Measurements from ENCODE around the gene GPAM. TPM values are rescaled to one million over a fixed set of nuclear protein-coding genes. Genes with fewer than 3 reads are reported as not detected.

GPAM gene
- total RNA-seq, 1 experiment from 2014 or later: 12.2 TPM

DNA sequence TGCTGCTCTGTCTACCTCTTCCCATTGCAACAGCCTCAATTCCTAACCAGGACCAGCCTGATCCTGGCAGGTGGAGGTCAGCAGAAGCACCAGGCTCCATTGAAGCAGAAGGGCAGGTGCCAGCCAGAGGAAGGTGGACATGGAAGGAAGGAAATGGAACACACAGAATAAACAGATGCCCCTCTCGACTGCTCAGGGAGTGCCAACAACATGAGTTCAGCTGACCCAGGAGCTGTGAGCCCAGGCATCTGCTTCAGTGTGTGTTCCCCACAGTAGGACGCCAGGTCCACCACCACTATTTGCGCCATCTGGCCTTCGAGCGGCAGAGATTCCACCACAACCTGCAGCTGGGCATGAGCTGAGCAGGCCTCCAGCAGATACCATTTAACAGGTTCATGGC, 56.7 kb downstream of the GPAM start:
- DNase-seq (ENCODE audit: low spot score) (no peak), ATAC-seq (no peak)
- Mint-ChIP-seq H3K4me3 (no peak overlapping the region), H3K27me3 (ENCODE audit: low read depth) (no peaks in the 10 kb centered on the region), H3K36me3 (no peaks in the 10 kb centered on the region), H3K4me1 (peaks cover 11% of the 10 kb centered on the region), H3K27ac (no peak overlapping the region), H3K9me3 (no peaks in the 10 kb centered on the region)
- CTCF ChIA-PET: interaction anchor here (2.8 to 5.1 kb wide), 2 partner anchors 11 kb away, joined by 10 to 47 read pairs; no protein-coding TSS in a partner anchor
- TF ChIP-seq, protein P1, sequence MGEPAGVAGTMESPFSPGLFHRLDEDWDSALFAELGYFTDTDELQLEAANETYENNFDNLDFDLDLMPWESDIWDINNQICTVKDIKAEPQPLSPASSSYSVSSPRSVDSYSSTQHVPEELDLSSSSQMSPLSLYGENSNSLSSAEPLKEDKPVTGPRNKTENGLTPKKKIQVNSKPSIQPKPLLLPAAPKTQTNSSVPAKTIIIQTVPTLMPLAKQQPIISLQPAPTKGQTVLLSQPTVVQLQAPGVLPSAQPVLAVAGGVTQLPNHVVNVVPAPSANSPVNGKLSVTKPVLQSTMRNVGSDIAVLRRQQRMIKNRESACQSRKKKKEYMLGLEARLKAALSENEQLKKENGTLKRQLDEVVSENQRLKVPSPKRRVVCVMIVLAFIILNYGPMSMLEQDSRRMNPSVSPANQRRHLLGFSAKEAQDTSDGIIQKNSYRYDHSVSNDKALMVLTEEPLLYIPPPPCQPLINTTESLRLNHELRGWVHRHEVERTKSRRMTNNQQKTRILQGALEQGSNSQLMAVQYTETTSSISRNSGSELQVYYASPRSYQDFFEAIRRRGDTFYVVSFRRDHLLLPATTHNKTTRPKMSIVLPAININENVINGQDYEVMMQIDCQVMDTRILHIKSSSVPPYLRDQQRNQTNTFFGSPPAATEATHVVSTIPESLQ (CRISPR knock-in tag; IDR thresholded peaks at IDR 0.05): no peak
- TF ChIP-seq RORB (CRISPR knock-in tag; IDR thresholded peaks at IDR 0.05): no peak
- TF ChIP-seq TEAD4 (CRISPR knock-in tag; IDR thresholded peaks at IDR 0.05): no peak
- TF ChIP-seq GTF2I (CRISPR knock-in tag; conservative IDR thresholded peaks at IDR 0.05): no peak
- no peak for TF ChIP-seq ZNF138 (CRISPR knock-in tag; conservative IDR thresholded peaks at IDR 0.05)
- TF ChIP-seq TEAD1 (CRISPR knock-in tag; IDR thresholded peaks at IDR 0.05): no peak
- TF ChIP-seq, protein P2, sequence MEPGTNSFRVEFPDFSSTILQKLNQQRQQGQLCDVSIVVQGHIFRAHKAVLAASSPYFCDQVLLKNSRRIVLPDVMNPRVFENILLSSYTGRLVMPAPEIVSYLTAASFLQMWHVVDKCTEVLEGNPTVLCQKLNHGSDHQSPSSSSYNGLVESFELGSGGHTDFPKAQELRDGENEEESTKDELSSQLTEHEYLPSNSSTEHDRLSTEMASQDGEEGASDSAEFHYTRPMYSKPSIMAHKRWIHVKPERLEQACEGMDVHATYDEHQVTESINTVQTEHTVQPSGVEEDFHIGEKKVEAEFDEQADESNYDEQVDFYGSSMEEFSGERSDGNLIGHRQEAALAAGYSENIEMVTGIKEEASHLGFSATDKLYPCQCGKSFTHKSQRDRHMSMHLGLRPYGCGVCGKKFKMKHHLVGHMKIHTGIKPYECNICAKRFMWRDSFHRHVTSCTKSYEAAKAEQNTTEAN (CRISPR knock-in tag; IDR thresholded peaks at IDR 0.05): no peak
- TF ChIP-seq, protein P3, sequence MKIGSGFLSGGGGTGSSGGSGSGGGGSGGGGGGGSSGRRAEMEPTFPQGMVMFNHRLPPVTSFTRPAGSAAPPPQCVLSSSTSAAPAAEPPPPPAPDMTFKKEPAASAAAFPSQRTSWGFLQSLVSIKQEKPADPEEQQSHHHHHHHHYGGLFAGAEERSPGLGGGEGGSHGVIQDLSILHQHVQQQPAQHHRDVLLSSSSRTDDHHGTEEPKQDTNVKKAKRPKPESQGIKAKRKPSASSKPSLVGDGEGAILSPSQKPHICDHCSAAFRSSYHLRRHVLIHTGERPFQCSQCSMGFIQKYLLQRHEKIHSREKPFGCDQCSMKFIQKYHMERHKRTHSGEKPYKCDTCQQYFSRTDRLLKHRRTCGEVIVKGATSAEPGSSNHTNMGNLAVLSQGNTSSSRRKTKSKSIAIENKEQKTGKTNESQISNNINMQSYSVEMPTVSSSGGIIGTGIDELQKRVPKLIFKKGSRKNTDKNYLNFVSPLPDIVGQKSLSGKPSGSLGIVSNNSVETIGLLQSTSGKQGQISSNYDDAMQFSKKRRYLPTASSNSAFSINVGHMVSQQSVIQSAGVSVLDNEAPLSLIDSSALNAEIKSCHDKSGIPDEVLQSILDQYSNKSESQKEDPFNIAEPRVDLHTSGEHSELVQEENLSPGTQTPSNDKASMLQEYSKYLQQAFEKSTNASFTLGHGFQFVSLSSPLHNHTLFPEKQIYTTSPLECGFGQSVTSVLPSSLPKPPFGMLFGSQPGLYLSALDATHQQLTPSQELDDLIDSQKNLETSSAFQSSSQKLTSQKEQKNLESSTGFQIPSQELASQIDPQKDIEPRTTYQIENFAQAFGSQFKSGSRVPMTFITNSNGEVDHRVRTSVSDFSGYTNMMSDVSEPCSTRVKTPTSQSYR (CRISPR knock-in tag; IDR thresholded peaks at IDR 0.05): no peak
- TF ChIP-seq, protein P4, sequence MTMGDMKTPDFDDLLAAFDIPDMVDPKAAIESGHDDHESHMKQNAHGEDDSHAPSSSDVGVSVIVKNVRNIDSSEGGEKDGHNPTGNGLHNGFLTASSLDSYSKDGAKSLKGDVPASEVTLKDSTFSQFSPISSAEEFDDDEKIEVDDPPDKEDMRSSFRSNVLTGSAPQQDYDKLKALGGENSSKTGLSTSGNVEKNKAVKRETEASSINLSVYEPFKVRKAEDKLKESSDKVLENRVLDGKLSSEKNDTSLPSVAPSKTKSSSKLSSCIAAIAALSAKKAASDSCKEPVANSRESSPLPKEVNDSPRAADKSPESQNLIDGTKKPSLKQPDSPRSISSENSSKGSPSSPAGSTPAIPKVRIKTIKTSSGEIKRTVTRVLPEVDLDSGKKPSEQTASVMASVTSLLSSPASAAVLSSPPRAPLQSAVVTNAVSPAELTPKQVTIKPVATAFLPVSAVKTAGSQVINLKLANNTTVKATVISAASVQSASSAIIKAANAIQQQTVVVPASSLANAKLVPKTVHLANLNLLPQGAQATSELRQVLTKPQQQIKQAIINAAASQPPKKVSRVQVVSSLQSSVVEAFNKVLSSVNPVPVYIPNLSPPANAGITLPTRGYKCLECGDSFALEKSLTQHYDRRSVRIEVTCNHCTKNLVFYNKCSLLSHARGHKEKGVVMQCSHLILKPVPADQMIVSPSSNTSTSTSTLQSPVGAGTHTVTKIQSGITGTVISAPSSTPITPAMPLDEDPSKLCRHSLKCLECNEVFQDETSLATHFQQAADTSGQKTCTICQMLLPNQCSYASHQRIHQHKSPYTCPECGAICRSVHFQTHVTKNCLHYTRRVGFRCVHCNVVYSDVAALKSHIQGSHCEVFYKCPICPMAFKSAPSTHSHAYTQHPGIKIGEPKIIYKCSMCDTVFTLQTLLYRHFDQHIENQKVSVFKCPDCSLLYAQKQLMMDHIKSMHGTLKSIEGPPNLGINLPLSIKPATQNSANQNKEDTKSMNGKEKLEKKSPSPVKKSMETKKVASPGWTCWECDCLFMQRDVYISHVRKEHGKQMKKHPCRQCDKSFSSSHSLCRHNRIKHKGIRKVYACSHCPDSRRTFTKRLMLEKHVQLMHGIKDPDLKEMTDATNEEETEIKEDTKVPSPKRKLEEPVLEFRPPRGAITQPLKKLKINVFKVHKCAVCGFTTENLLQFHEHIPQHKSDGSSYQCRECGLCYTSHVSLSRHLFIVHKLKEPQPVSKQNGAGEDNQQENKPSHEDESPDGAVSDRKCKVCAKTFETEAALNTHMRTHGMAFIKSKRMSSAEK (CRISPR knock-in tag; IDR thresholded peaks at IDR 0.05; ENCODE audit: borderline replicate concordance): no peak
- no peak for TF ChIP-seq ZNF263 (CRISPR knock-in tag; IDR thresholded peaks at IDR 0.05; ENCODE audit: low read depth)
- TF ChIP-seq, protein P5, sequence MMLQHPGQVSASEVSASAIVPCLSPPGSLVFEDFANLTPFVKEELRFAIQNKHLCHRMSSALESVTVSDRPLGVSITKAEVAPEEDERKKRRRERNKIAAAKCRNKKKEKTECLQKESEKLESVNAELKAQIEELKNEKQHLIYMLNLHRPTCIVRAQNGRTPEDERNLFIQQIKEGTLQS (CRISPR knock-in tag; conservative IDR thresholded peaks at IDR 0.05): no peak
- no peak for TF ChIP-seq ZNF396 (CRISPR knock-in tag; IDR thresholded peaks at IDR 0.05; ENCODE audit: borderline replicate concordance)
- no peak for TF ChIP-seq ZNF121 (CRISPR knock-in tag; IDR thresholded peaks at IDR 0.05)
- TF ChIP-seq, protein P6, sequence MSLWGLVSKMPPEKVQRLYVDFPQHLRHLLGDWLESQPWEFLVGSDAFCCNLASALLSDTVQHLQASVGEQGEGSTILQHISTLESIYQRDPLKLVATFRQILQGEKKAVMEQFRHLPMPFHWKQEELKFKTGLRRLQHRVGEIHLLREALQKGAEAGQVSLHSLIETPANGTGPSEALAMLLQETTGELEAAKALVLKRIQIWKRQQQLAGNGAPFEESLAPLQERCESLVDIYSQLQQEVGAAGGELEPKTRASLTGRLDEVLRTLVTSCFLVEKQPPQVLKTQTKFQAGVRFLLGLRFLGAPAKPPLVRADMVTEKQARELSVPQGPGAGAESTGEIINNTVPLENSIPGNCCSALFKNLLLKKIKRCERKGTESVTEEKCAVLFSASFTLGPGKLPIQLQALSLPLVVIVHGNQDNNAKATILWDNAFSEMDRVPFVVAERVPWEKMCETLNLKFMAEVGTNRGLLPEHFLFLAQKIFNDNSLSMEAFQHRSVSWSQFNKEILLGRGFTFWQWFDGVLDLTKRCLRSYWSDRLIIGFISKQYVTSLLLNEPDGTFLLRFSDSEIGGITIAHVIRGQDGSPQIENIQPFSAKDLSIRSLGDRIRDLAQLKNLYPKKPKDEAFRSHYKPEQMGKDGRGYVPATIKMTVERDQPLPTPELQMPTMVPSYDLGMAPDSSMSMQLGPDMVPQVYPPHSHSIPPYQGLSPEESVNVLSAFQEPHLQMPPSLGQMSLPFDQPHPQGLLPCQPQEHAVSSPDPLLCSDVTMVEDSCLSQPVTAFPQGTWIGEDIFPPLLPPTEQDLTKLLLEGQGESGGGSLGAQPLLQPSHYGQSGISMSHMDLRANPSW (CRISPR knock-in tag; conservative IDR thresholded peaks at IDR 0.05; ENCODE audit: low read depth): no peak
- TF ChIP-seq JUN (CRISPR knock-in tag; IDR thresholded peaks at IDR 0.05): no peak
- no peak for TF ChIP-seq GABPB1 (CRISPR knock-in tag; IDR thresholded peaks at IDR 0.05)
- POLR2A ChIA-PET: no interaction called here

All from WTC11 (cell line).